ENCODE results near the gene SYNC.
"Not testable (repeated sequence)": the region's sequence is repeated elsewhere in the genome, so short reads cannot be mapped to it uniquely, and the experiment has no call there.

The SYNC gene

DNA sequence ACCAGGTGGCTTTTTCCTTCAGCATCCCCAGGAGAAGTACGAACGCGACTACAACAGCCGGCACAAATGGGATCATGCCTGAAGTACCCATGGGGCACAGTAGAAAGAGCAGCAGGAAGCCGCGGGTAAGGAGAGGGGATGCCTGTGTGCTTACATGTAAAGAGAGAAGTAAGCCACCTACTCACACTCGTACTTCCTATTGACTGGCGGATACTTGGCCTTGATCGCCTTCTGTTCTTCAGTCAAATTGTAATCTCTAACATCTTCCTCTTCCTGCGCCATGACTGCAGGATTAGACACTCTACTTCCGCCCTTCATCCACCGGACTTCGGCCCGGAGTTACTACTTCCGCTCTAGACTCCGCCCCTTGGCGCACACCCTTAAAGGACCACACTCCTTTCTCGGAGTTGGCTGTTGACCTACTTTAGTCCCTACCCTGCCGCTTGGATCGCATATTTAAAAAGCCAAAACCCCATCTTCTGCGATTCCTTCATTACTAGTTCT, 52.3 kb downstream of the SYNC start, which contains the start of gene ZBTB8OS:
TSS of gene ZBTB8OS (minus strand) at position 303 of the 504 bp plus-strand sequence. CDS start at position 282, 21 bp downstream.
- Mint-ChIP-seq H3K4me3 (peak within 1 kb of the TSS; percentile 93 to 94 (median 94)), H3K27me3 (ENCODE audit: low read depth) (no peaks in the 10 kb centered on the region), H3K9me3 (no peaks in the 10 kb centered on the region), H3K36me3 (ENCODE audit: low read depth) (peaks cover 38% of the 10 kb centered on the region), H3K4me1 (peaks cover 35% of the 10 kb centered on the region), H3K27ac (peak within 1 kb of the TSS; percentile 100)
- no peak for TF ChIP-seq CTCF (IDR thresholded peaks at IDR 0.05; ENCODE audit: unreplicated experiment in 3 of 3)

GRCh38 chr1:32647308-32648134, 55.0 kb downstream of the SYNC start:
- Mint-ChIP-seq H3K4me1 (peaks cover 23% of the 10 kb centered on the region), H3K27me3 (ENCODE audit: low read depth) (no peaks in the 10 kb centered on the region), H3K27ac (peak overlapping the region in 2 of 3 experiments; percentile 44 to 86), H3K9me3 (no peaks in the 10 kb centered on the region), H3K4me3 (peak overlapping the region; percentile 78 to 90 (median 88)), H3K36me3 (ENCODE audit: low read depth) (peaks cover 19% of the 10 kb centered on the region)
- TF ChIP-seq CTCF (IDR thresholded peaks at IDR 0.05; ENCODE audit: unreplicated experiment in 3 of 3), result no peak

- TF ChIP-seq CTCF (IDR thresholded peaks at IDR 0.05; ENCODE audit: unreplicated experiment in 3 of 3), result no peak
- H3K4me3 Mint-ChIP-seq, result no peak overlapping the region
- peaks cover 9% of the 10 kb centered on the region for H3K4me1 Mint-ChIP-seq
- no peaks in the 10 kb centered on the region for H3K27me3 Mint-ChIP-seq (ENCODE audit: low read depth)
- H3K27ac Mint-ChIP-seq, result no peak overlapping the region
- peaks cover 11% of the 10 kb centered on the region for H3K36me3 Mint-ChIP-seq (ENCODE audit: low read depth)
- no peaks in the 10 kb centered on the region for H3K9me3 Mint-ChIP-seq
These were observed 58.1 kb downstream of the SYNC start for GRCh38 chr1:32644426-32644825.

DNA sequence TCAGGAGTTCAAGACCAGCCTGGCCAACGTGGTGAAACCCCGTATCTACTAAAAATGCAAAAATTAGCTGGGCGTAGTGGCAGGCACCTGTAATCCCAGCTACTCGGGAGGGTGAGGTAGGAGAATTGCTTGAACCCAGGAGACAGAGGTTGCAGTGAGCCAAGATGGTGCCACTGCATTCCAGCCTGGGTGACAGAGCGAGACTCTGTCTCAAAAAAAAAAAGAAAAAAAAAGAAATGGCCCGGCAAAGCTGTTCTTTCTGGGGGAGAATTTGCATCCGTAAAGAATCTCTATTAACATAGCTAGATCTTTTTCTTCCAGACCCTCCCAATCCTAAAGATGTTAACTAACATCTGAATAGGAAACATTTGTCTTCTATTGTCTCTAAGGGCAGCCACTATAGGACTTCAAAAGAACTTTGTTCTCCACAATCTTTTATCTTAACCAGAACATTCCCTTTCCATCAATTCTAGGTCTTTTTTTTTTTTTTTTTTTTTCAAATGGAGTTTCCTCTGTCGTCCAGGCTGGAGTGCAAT, 60.2 kb downstream of the SYNC start:
- not testable (repeated sequence) for H3K4me1 Mint-ChIP-seq; H3K27ac Mint-ChIP-seq; H3K4me3 Mint-ChIP-seq; H3K27me3 Mint-ChIP-seq (ENCODE audit: low read depth); H3K9me3 Mint-ChIP-seq; H3K36me3 Mint-ChIP-seq (ENCODE audit: low read depth)

- Mint-ChIP-seq H3K27ac (no peak overlapping the region), H3K4me1 (no peaks in the 10 kb centered on the region), H3K36me3 (ENCODE audit: low read depth) (peaks cover 14% of the 10 kb centered on the region), H3K27me3 (ENCODE audit: low read depth) (no peaks in the 10 kb centered on the region), H3K9me3 (no peaks in the 10 kb centered on the region), H3K4me3 (no peak overlapping the region)
- no peak for TF ChIP-seq CTCF (IDR thresholded peaks at IDR 0.05; ENCODE audit: unreplicated experiment in 3 of 3)
These were observed 63.0 kb downstream of the SYNC start for GRCh38 chr1:32639489-32640075.

DNA sequence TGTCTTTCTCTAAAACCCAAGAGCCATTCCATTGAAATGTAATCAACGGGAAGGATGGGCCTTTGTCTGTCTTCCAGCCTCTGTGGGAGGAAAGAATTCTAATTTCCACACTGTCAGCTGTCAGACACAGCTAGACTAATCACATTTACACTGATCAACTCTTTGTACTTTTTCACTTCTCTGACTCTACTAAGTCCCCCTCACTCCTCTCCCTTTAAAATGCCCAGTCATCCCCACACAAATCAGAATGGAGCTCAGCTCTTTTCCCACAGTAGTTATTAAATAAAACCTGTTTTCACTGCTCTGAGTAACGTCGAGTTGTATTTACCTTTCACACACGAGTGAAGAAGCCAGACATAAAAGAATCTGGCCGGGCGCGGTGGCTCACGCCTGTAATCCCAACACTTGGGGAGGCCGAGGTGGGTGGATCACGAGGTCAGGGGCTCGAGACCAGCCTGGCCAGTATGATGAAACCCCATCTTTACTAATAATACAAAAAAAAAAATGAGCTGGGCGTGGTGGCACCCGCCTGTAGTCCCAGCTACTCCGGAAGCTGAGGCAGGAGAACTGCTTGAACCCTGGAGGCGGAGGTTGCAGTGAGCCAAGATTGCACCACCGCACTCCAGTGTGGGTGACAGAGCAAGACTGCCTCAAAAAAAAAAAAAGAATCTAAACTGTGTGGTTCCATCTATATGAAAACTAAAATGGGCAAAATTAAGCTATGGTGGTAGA, 65.5 kb downstream of the SYNC start:
- no peak for TF ChIP-seq CTCF (IDR thresholded peaks at IDR 0.05; ENCODE audit: unreplicated experiment in 3 of 3)
- no peaks in the 10 kb centered on the region for H3K4me1 Mint-ChIP-seq
- H3K27ac Mint-ChIP-seq, result peak overlapping the region in 1 of 3 experiments; percentile 22
- H3K27me3 Mint-ChIP-seq (ENCODE audit: low read depth), result no peaks in the 10 kb centered on the region
- no peaks in the 10 kb centered on the region for H3K9me3 Mint-ChIP-seq
- H3K36me3 Mint-ChIP-seq (ENCODE audit: low read depth), result peaks cover 28% of the 10 kb centered on the region
- H3K4me3 Mint-ChIP-seq, result no peak overlapping the region

Measured in nephron (organoid).